ENCODE measurements around the gene FAM169A. TPM values are rescaled to one million over a fixed set of nuclear protein-coding genes. Genes with fewer than 3 reads are reported as not detected.
"Not testable (repeated sequence)": the region's sequence is repeated elsewhere in the genome, so short reads cannot be mapped to it uniquely, and the experiment has no call there.

Gene FAM169A
- total RNA-seq, 5 donors from 2014 or later (not counting 1 experiment from before 2014, with no cell fraction given) = 12.5 to 15.9 (median 12.6) TPM

DNA sequence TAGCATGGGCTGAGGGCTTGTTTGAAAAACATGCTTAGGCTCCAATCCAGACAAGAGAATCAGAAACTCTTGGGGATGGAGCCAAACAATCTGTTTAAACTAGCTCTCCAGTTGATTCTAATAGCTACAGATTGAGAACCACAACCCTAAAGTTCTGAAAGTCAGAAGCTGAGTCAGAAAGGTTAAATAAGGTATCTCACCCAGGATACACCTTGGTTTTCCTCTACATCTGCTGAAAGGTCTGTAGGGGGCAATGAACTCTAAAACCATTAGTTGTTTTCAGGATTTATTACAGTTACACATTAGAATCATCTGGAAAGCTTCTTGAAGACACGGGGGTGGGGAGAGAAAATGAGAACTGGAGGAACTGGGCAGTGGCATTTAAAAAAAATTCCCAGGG, 104.9 kb downstream of the FAM169A start:
- H3K4me1 Mint-ChIP-seq = peaks cover 25 to 41% (median 40%) of the 10 kb centered on the region in 3 donors
- no peak overlapping the region for H3K4me3 Mint-ChIP-seq
- H3K4me3 ChIP-seq (ENCODE audit: control insufficient read depth in 1 of 2, extremely low read depth in 1 of 2, low read length in 1 of 2) = no peak overlapping the region
- no CpG with 5 or more reads among the region's 1 CpG for WGBS (ENCODE audit: insufficient coverage)
- H3K36me3 ChIP-seq (ENCODE audit: control insufficient read depth in 2 of 2, extremely low read depth in 1 of 2, insufficient read depth in 1 of 2, low read length in 1 of 2) = peaks cover 11 to 46% of the 10 kb centered on the region in 2 donors
- peaks cover 0 to 4% (median 2%) of the 10 kb centered on the region in 3 donors for H3K9me3 Mint-ChIP-seq
- H3K36me3 Mint-ChIP-seq = peaks cover 41% of the 10 kb centered on the region
- POLR2A ChIA-PET = interaction anchor here in 1 of 2 donors (0.6 kb wide), 2 partner anchors 34 to 629 kb away, joined by 3 to 4 read pairs; no protein-coding TSS in a partner anchor
- ATAC-seq (replicated peaks in 1 of 4) (no peak), DNase-seq (no peak)
- H3K27me3 Mint-ChIP-seq = no peaks in the 10 kb centered on the region
- H3K27me3 ChIP-seq (replicated peaks in 1 of 2; ENCODE audit: control insufficient read depth in 2 of 2, extremely low read depth in 1 of 2, insufficient read depth in 2 of 2, low read length in 1 of 2) = no peaks in the 10 kb centered on the region
- CTCF ChIA-PET = interaction anchor here (0.6 to 1.1 kb wide), 2 partner anchors 12 to 78 kb away, joined by 3 to 4 read pairs; no protein-coding TSS in a partner anchor
- H3K27ac Mint-ChIP-seq = no peak overlapping the region
- peaks cover 16% of the 10 kb centered on the region in 2 experiments for H3K4me1 ChIP-seq (ENCODE audit: control insufficient read depth in 1 of 2, extremely low read depth in 1 of 2, insufficient read depth in 2 of 2, low read length in 2 of 2)
- H3K27ac ChIP-seq (ENCODE audit: low read length) = no peak overlapping the region
- no peaks in the 10 kb centered on the region for H3K9me3 ChIP-seq

DNA sequence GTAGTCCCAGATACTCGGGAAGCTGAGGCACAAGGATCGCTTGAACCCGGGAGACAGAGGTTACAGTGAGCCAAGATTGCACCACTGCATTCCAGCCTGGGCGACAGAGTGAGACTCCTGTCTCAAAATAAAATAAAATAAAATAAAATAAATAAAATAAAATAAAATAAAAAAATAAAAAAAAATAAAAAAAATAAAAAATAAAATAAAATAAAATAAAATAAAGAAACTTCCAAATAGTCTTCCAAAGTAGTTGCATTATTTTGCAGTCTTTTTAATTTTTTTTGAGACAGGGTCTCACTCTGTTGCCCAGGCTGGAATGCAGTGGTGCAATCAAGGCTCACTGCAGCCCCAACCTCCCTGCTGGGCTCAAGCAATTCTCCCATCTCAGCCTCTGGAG, 117.4 kb downstream of the FAM169A start:
- H3K9me3 Mint-ChIP-seq; H3K9me3 ChIP-seq; H3K4me1 ChIP-seq (ENCODE audit: control insufficient read depth in 1 of 2, extremely low read depth in 1 of 2, insufficient read depth in 2 of 2, low read length in 2 of 2); ATAC-seq (replicated peaks in 1 of 4); DNase-seq; H3K27me3 ChIP-seq (replicated peaks in 1 of 2; ENCODE audit: control insufficient read depth in 2 of 2, extremely low read depth in 1 of 2, insufficient read depth in 2 of 2, low read length in 1 of 2); H3K27ac Mint-ChIP-seq; H3K4me1 Mint-ChIP-seq; H3K4me3 Mint-ChIP-seq; H3K27ac ChIP-seq (ENCODE audit: low read length); H3K27me3 Mint-ChIP-seq; H3K4me3 ChIP-seq (ENCODE audit: control insufficient read depth in 1 of 2, extremely low read depth in 1 of 2, low read length in 1 of 2); CTCF ChIA-PET: not testable (repeated sequence)
- POLR2A ChIA-PET = interaction anchor here in 1 of 2 donors (0.6 kb wide), 1 partner anchor 28 kb away, joined by 3 read pairs; no protein-coding TSS in a partner anchor
- no CpG with 5 or more reads among the region's 4 CpGs for WGBS (ENCODE audit: insufficient coverage)
- peaks cover 61% of the 10 kb centered on the region for H3K36me3 Mint-ChIP-seq
- H3K36me3 ChIP-seq (ENCODE audit: control insufficient read depth in 2 of 2, extremely low read depth in 1 of 2, insufficient read depth in 1 of 2, low read length in 1 of 2) = peaks cover 14 to 61% of the 10 kb centered on the region in 2 donors

DNA sequence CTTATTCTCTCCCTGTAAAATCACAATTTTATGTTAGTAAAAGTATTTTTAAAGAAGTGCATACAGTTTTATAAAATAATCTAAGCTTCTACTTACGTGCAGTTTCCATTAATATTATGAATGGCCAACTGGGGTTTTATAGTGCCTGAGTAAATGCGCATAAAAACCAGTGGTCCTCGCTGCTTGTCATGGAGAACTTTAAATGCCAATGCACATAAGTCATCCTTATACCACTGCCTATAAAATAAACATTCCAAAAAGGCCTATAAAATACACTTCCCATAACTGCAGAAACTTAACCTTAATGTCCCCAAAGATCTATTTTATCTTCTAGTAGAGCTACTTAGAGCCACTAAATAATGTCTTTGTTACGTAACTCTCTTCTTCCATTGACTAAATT, 127.8 kb downstream of the FAM169A start:
- 96% methylated on average over 3 of the region's 4 CpGs for whole genome bisulfite sequencing (ENCODE audit: insufficient coverage)
- H3K36me3 Mint-ChIP-seq = peaks cover 49% of the 10 kb centered on the region
- H3K4me3 Mint-ChIP-seq = no peak overlapping the region
- ATAC-seq (replicated peaks in 1 of 4) (no peak), DNase-seq (no peak)
- Histone ChIP-seq H3K9me3 (no peaks in the 10 kb centered on the region), H3K36me3 (ENCODE audit: control insufficient read depth in 2 of 2, extremely low read depth in 1 of 2, insufficient read depth in 1 of 2, low read length in 1 of 2) (peaks cover 5 to 56% of the 10 kb centered on the region in 2 donors), H3K27me3 (replicated peaks in 1 of 2; ENCODE audit: control insufficient read depth in 2 of 2, extremely low read depth in 1 of 2, insufficient read depth in 2 of 2, low read length in 1 of 2) (no peaks in the 10 kb centered on the region), H3K4me1 (ENCODE audit: control insufficient read depth in 1 of 2, extremely low read depth in 1 of 2, insufficient read depth in 2 of 2, low read length in 2 of 2) (no peaks in the 10 kb centered on the region), H3K4me3 (ENCODE audit: control insufficient read depth in 1 of 2, extremely low read depth in 1 of 2, low read length in 1 of 2) (no peak overlapping the region), H3K27ac (ENCODE audit: low read length) (no peak overlapping the region)
- H3K27ac Mint-ChIP-seq = no peak overlapping the region
- H3K4me1 Mint-ChIP-seq = no peaks in the 10 kb centered on the region
- ChIA-PET CTCF (interaction anchor here in 1 of 2 donors (1.3 kb wide), 1 partner anchor 22 kb away, joined by 3 read pairs; no protein-coding TSS in a partner anchor), POLR2A (interaction anchor here in 1 of 2 donors (0.6 kb wide), 1 partner anchor 9 kb away, joined by 3 read pairs; no protein-coding TSS in a partner anchor)
- H3K27me3 Mint-ChIP-seq = no peaks in the 10 kb centered on the region
- H3K9me3 Mint-ChIP-seq = no peaks in the 10 kb centered on the region

- Mint-ChIP-seq H3K9me3 (no peaks in the 10 kb centered on the region), H3K27ac (no peak overlapping the region)
- no peak for ATAC-seq (replicated peaks in 1 of 4)
These were observed 129.4 kb downstream of the FAM169A start for GRCh38 chr5:74736759-74737158.

More at GRCh38 chr5:74736759-74737158, 129.4 kb downstream of the FAM169A start:
- Histone ChIP-seq H3K36me3 (ENCODE audit: control insufficient read depth in 2 of 2, extremely low read depth in 1 of 2, insufficient read depth in 1 of 2, low read length in 1 of 2) (peaks cover 8 to 67% of the 10 kb centered on the region in 2 donors), H3K4me3 (ENCODE audit: control insufficient read depth in 1 of 2, extremely low read depth in 1 of 2, low read length in 1 of 2) (no peak overlapping the region), H3K27ac (ENCODE audit: low read length) (no peak overlapping the region), H3K4me1 (ENCODE audit: control insufficient read depth in 1 of 2, extremely low read depth in 1 of 2, insufficient read depth in 2 of 2, low read length in 2 of 2) (no peaks in the 10 kb centered on the region), H3K27me3 (replicated peaks in 1 of 2; ENCODE audit: control insufficient read depth in 2 of 2, extremely low read depth in 1 of 2, insufficient read depth in 2 of 2, low read length in 1 of 2) (no peaks in the 10 kb centered on the region), H3K9me3 (no peaks in the 10 kb centered on the region)
- ChIA-PET POLR2A (no interaction called here), CTCF (interaction anchor here in 1 of 2 donors (0.6 kb wide), 1 partner anchor 168 kb away, joined by 7 read pairs; no protein-coding TSS in a partner anchor)
- H3K36me3 Mint-ChIP-seq = peaks cover 46% of the 10 kb centered on the region
- H3K4me1 Mint-ChIP-seq = no peaks in the 10 kb centered on the region
- no peak overlapping the region for H3K4me3 Mint-ChIP-seq
- DNase-seq = no peak
- no peaks in the 10 kb centered on the region for H3K27me3 Mint-ChIP-seq
- 89% methylated on average over 3 of the region's 6 CpGs for WGBS (ENCODE audit: insufficient coverage)

Other genes starting within 250 kb of the FAM169A start
- 10 to 100 TPM in 2 of 5 donors, 1 to 10 TPM in 2, under 1 TPM in 1; 0.70 to 21.0 (median 2.7) TPM for gene ENC1, start 225.7 kb downstream of the FAM169A start, total RNA-seq
- 10 to 100 TPM; 32.5 to 52.0 (median 44.0) TPM for gene HEXB, start 181.2 kb downstream of the FAM169A start, total RNA-seq
- 10 to 100 TPM; 13.7 to 21.8 (median 20.3) TPM for gene GFM2, start 99.3 kb downstream of the FAM169A start, total RNA-seq
- gene NSA2, start 99.1 kb downstream of the FAM169A start, total RNA-seq = 100 to 1,000 TPM in 3 of 5 donors, 10 to 100 TPM in 2; 81.8 to 142 (median 126) TPM
- 10 to 100 TPM in 4 of 5 donors, 1 to 10 TPM in 1; 7.1 to 17.5 (median 11.5) TPM for gene GCNT4, start 186.2 kb upstream of the FAM169A start, total RNA-seq